ENCODE measurements around the gene USP25.
"Not testable (repeated sequence)": the region's sequence is repeated elsewhere in the genome, so short reads cannot be mapped to it uniquely, and the experiment has no call there.

USP25 gene

DNA sequence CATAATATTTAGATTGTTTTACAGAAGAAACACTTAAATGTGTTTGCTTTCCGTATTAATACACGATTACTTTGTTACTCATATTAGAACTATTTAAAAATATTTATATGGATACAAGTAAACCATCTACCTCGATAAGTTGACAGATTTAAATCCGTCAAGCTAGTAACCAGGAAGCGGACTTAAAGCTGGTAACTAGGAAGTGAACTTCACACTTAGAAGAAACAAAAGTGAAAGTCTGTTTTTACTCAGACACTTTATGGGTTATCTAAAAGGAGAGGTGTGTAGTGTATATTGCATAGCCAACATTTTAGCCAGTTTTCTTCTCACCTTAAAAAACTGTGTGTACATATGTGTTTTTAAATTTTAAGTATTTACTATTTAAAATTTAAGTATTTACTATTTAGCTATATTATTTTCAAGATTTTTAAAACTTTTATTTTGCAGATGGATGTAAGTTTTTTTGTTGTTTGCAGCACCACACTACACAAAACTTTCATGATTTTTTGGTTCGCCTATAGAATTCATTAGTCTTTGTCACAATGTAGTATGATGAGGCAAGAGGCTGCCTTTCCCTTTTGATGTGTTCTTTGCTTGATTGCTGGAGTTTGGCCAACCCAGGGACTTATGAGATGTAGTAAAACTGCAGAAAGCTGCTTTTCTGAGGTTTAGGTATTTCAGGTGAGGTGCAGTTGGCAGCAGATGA lies 2.7 kb downstream of the USP25 start:
- no peak for DNase-seq (ENCODE audit: low read depth in 2 of 2)

GRCh38 chr21:15732996-15733329 lies 3.2 kb downstream of the USP25 start:
- no peak for DNase-seq (ENCODE audit: low read depth in 2 of 2)

GRCh38 chr21:15735409-15735808 lies 5.6 kb downstream of the USP25 start:
- no peak for DNase-seq (ENCODE audit: low read depth in 2 of 2)

GRCh38 chr21:15735931-15736330 lies 6.1 kb downstream of the USP25 start:
- DNase-seq (ENCODE audit: low read depth in 2 of 2) = not testable (repeated sequence)

DNA sequence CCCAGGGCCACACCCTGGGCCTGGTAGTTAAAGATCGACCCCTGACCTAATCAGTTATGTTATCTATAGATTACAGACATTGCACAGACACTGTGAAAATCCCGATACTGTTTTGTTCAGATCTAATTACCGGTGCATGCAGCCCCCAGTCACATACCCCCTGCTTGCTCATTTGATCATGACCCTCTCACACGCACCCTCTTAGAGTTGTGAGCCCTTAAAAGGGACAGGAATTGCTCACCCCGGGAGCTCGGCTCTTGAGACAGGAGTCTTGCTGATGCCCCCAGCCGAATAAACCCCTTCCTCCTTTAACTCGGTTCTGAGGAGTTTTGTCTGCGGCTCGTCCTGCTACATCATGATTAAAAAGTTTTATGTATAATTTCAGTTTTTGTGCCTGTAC lies 9.0 kb downstream of the USP25 start:
- not testable (repeated sequence) for DNase-seq (ENCODE audit: low read depth in 2 of 2)

DNA sequence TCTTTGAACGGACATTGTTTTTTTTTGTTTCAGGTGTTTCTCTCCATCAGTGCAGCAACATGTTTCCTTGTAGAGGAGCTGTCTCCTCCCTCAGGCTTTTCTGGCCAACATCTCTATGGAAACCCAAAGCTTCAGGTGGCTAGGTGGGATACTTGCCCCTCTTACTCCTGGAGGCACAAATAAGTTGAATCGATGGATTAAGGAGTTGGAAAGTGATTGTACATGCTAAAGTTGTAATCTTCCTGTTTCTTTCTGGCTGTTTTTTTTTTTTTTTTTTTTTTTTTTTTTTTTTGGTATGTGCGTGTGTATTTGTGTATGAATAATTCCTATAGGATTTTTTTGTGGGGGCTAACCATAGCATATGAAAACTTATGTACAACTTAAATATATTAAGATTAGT lies 10.6 kb downstream of the USP25 start:
- no peak for DNase-seq (ENCODE audit: low read depth in 2 of 2)

DNA sequence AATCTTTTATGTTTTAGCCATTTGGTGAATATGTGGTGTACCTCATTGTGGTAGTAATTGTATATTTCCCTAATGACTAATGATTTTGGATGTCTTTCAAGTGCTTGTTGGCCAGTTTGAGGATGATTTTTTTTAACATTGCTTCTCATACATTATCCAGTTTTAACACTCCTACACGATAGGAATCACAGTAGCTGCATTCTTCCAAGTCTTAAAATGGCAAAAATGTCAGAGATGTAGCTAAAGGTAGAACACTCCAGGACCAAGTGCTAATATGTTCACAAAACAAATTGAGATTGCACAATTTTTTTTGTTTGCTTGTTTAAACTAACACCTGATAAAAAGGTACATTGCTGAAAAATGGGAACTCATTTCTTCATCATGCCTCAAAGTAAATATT lies 11.7 kb downstream of the USP25 start:
- no peak for DNase-seq (ENCODE audit: low read depth in 2 of 2)

GRCh38 chr21:15742052-15742670 lies 12.4 kb downstream of the USP25 start:
- DNase-seq (ENCODE audit: low read depth in 2 of 2) = no peak

GRCh38 chr21:15742694-15743093 lies 12.9 kb downstream of the USP25 start:
- no peak for DNase-seq (ENCODE audit: low read depth in 2 of 2)

DNA sequence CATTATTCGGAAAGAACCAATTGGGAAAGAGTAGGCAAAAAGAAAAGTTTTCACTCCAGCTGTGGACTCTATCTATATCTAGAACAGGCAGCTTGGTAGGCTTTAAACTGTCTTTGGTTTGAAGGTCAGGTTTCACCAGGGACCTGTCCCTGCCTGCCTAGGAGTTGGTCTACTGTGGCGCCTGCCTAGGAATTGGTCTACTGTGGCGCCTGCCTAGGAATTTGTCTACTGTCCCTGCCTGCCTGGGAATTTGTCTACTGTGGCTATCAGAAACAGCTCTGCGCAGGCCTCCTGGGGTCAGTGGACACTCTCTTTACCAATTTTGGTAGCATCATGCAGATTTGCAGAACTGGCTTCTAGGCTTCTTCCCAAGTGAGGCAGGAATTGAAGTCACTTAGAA lies 13.8 kb downstream of the USP25 start:
- no peak for DNase-seq (ENCODE audit: low read depth in 2 of 2)

- DNase-seq (ENCODE audit: low read depth in 2 of 2) = no peak
These were observed 15.1 kb downstream of the USP25 start for GRCh38 chr21:15744926-15745325.

GRCh38 chr21:15748586-15748985 lies 18.8 kb downstream of the USP25 start:
- no peak for DNase-seq (ENCODE audit: low read depth in 2 of 2)

DNA sequence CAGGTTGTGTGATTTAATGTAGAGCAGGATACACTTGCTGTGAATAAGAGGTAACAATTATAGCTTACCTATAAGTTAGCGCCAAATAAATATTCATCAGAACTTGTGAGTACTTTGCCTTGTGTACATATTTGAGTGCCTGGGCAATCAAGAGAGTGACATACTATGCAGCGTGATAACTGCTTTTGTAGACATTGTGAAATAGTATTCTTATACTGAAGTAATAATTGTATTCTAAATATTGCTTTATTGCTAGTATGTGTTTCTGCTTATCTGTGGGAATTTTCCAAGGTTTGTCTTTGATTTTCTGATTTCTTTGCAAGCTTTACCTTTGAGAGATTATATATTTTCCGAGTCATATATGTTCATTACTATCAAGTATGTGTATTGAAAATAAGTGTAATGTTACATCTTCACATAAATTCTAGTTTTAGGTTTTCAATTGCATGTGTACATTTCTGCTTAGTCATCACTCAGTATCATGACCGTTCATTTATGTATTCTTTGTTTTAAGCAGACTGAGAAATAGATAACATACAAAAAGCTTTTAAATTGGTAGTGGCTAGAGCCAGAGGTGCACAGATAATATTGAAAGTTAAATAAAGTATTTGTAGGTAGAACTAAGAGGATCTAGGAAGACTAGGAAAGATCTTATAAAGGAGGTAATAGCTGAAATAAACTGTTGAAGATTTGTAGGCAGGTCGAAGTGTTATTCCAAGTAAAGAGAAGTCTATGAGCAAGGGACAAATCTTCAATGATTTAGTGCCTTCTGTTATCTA lies 19.5 kb downstream of the USP25 start:
- no peak for DNase-seq (ENCODE audit: low read depth in 2 of 2)

GRCh38 chr21:15749861-15750159 lies 20.0 kb downstream of the USP25 start:
- DNase-seq (ENCODE audit: low read depth in 2 of 2) = no peak

- no peak for DNase-seq (ENCODE audit: low read depth in 2 of 2)
These were observed 21.3 kb downstream of the USP25 start for GRCh38 chr21:15751037-15751436.

DNA sequence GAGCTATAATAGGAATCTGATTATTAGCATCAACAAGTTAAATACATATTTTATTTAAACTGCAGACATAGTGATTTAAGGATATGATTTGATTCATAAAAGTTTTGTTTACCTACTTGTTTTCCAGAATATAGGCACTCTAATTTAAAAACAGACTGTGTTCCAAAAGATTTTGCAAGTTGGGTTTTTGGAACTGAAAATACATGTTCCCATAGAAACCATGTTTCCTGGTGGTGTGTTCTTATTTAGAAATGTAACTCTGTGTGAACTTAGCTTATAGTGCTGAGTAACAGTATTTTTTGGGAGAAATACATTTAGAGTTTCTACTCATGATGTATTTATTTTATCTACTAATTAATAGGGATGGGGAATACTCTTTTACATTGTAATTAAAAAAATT lies 21.8 kb downstream of the USP25 start:
- DNase-seq (ENCODE audit: low read depth in 2 of 2) = no peak

GRCh38 chr21:15752763-15753407 lies 23.1 kb downstream of the USP25 start:
- DNase-seq (ENCODE audit: low read depth in 2 of 2) = no peak

DNA sequence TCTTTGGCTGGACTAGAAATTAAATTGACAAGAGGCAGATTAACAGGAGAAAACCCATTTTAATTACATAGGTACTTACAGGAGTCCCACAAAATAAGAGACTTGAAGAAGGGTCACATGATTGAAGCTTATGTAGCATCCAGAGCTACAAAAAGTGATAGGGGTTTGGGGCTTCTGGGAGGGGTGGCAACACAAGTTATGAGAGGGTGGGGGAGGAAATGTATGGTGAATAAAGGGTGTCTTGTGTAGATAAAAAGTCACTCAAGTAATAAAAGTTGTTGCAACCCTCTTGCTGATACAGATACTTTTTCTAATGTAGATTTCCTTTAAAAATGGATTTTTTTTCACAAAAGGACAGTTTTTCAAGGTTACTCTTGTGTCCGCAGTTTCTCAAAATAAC lies 24.0 kb downstream of the USP25 start:
- no peak for DNase-seq (ENCODE audit: low read depth in 2 of 2)

- DNase-seq (ENCODE audit: low read depth in 2 of 2) = no peak
These were observed 24.9 kb downstream of the USP25 start for GRCh38 chr21:15754640-15755039.

- no peak for DNase-seq (ENCODE audit: low read depth in 2 of 2)
These were observed 25.3 kb downstream of the USP25 start for GRCh38 chr21:15755125-15755524.

- no peak for DNase-seq (ENCODE audit: low read depth in 2 of 2)
These were observed 29.7 kb downstream of the USP25 start for GRCh38 chr21:15759469-15759868.

DNA sequence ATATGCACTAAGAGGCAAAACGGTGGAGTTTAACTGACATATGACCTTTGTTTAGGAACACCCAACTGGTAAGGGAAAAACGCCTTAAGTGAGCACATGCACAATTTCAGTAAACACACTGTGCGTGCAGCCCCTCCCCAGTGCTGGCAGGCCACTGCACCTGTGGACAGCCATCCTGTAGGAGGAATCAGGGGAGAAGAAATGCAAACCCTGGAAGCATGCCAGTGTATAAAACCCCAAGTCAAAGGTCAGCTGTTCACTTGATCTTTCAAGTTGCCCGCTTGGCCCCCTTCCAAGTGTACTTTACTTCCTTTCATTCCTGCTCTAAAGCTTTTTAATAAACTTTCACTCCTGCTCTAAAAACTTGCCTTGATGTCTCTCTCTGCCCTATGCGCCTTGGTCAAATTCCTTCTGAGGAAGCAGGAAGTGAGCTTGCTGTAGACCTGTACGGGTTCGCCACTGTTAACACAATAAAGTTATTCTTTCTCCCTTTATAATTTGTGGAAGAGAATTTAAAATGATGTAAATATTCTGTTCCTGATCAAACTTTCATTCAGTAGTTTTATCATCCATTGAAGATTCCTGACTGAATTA lies 31.8 kb downstream of the USP25 start:
- DNase-seq (ENCODE audit: low read depth in 2 of 2) = no peak

All from stimulated activated CD4-positive, alpha-beta T cell treated with anti-CD3 and anti-CD28 coated beads, Interleukin-1b, Interleukin-23, amount 100 ng/mL, for 1 hour (primary cell).